IMR-90 (cell line): ENCODE results near the gene STEAP4. TPM values are rescaled to one million over a fixed set of nuclear protein-coding genes. Genes with fewer than 3 reads are reported as not detected.

Experiments
- ATAC-seq: fragments of 200-7000 bp; cut with Tn5 transposase; 2 replicates; pipeline ENCODE4 v1.9.1; 2020; ENCODE audit warnings: low read depth, mild to moderate bottlenecking, moderate library complexity
- BruUV-seq: library from RNA; stranded (reverse); fragments of 400-500 nt; replicated peaks from 2 replicates; lab custom pipeline; 2021; lab: Mats Ljungman, UMichigan
- CTCF ChIA-PET: fragments of 300-600 bp; formaldehyde crosslinking; extraction: SDS; loops from one replicate; lab custom pipeline; 2021; ENCODE audit warnings: antibody characterized with exemption; lab: Yijun Ruan, JAX
- POLR2A ChIA-PET: fragments of 300-600 bp; sonication (Branson Sonifier 250); formaldehyde crosslinking; loops from one replicate; lab custom pipeline; 2022; ENCODE audit warnings: antibody characterized with exemption; ENCODE audit not compliant: unreplicated experiment; lab: Charles Lee
- DNase-seq: peaks from one replicate; pipeline ENCODE4 v3.0.0; 2013
- H2AFZ ChIP-seq: replicated peaks from 2 replicates; pipeline ENCODE3; 2013; ENCODE audit warnings: low read length, mild to moderate bottlenecking; ENCODE audit not compliant: poor library complexity
- H2AK5ac ChIP-seq: 2 replicates; pipeline ENCODE4 v1.6.1; 2013; ENCODE audit warnings: low read depth, low read length, inconsistent platforms
- H2AK9ac ChIP-seq: replicated peaks from 2 replicates; pipeline ENCODE3; 2013; ENCODE audit warnings: mild to moderate bottlenecking, low read depth, low read length, moderate library complexity; ENCODE audit not compliant: poor library complexity
- H2BK120ac ChIP-seq: 2 replicates; pipeline ENCODE4 v1.6.1; 2013; ENCODE audit warnings: low read depth, low read length, inconsistent platforms
- H2BK15ac ChIP-seq: 3 replicates; pipeline ENCODE4 v1.6.1; 2013; ENCODE audit warnings: low read depth, low read length, inconsistent platforms
- H2BK20ac ChIP-seq: 2 replicates; pipeline ENCODE4 v1.6.1; 2013; ENCODE audit warnings: low read depth, mild to moderate bottlenecking, inconsistent platforms, low read length, moderate library complexity
- H2BK5ac ChIP-seq: 2 replicates; pipeline ENCODE4 v1.6.1; 2013; ENCODE audit warnings: mild to moderate bottlenecking, low read depth, low read length, inconsistent platforms; ENCODE audit not compliant: poor library complexity, severe bottlenecking
- H3K14ac ChIP-seq: replicated peaks from 2 replicates; pipeline ENCODE4 v1.6.1; 2013; ENCODE audit warnings: low read depth, low read length, inconsistent platforms
- H3K18ac ChIP-seq: 2 replicates; pipeline ENCODE4 v1.6.1; 2013; ENCODE audit warnings: low read depth, low read length, control low read depth
- H3K23ac ChIP-seq: 2 replicates; pipeline ENCODE4 v1.6.1; 2013; ENCODE audit warnings: low read depth, low read length, inconsistent platforms
- H3K27ac ChIP-seq: 2 replicates; pipeline ENCODE4 v1.5.1; 2013; ENCODE audit warnings: mild to moderate bottlenecking, control low read depth, low read length; ENCODE audit not compliant: insufficient read depth
- H3K27me3 ChIP-seq: 2 replicates; pipeline ENCODE4 v1.6.1; 2013; ENCODE audit warnings: low read length; ENCODE audit not compliant: control insufficient read depth, insufficient read depth
- H3K36me3 ChIP-seq: 2 replicates; pipeline ENCODE4 v1.6.1; 2013; ENCODE audit warnings: low read length, mixed read lengths; ENCODE audit not compliant: control insufficient read depth, insufficient read depth
- H3K4ac ChIP-seq: 2 replicates; pipeline ENCODE4 v1.6.1; 2013; ENCODE audit warnings: low read depth, low read length, inconsistent platforms
- H3K4me1 ChIP-seq: 2 replicates; pipeline ENCODE4 v1.6.1; 2013; ENCODE audit warnings: low read length, mixed read lengths; ENCODE audit not compliant: control insufficient read depth, insufficient read depth
- H3K4me2 ChIP-seq: 2 replicates; pipeline ENCODE4 v1.6.1; 2013; ENCODE audit warnings: low read depth, mild to moderate bottlenecking, control low read depth, low read length, moderate library complexity
- H3K4me3 ChIP-seq: 2 replicates; pipeline ENCODE4 v1.5.1; 2013; ENCODE audit warnings: low read depth, mild to moderate bottlenecking, control low read depth, low read length, moderate library complexity; ENCODE audit not compliant: insufficient read depth
- H3K56ac ChIP-seq: 2 replicates; pipeline ENCODE4 v1.6.1; 2013; ENCODE audit warnings: low read length, inconsistent platforms; ENCODE audit not compliant: insufficient read depth; ENCODE audit errors: extremely low read depth
- H3K79me1 ChIP-seq, 2 experiments: 2 replicates each; pipeline ENCODE4 v1.6.1; 2013; ENCODE audit warnings: low read length in 2 of 2, inconsistent platforms in 1 of 2, low read depth in 1 of 2
- H3K9ac ChIP-seq: 2 replicates; pipeline ENCODE4 v1.6.1; 2013; ENCODE audit warnings: low read depth, low read length, control low read depth
- H3K9me1 ChIP-seq: 2 replicates; pipeline ENCODE4 v1.6.1; 2013; ENCODE audit warnings: low read length, inconsistent platforms; ENCODE audit not compliant: insufficient read depth
- H3K9me3 ChIP-seq: 2 replicates; pipeline ENCODE4 v1.6.1; 2013; ENCODE audit warnings: low read length; ENCODE audit not compliant: control insufficient read depth, insufficient read depth
- H4K20me1 ChIP-seq: 2 replicates; pipeline ENCODE4 v1.6.1; 2013; ENCODE audit warnings: low read length, inconsistent platforms; ENCODE audit not compliant: insufficient read depth
- H4K5ac ChIP-seq: 2 replicates; pipeline ENCODE4 v1.6.1; 2013; ENCODE audit warnings: mild to moderate bottlenecking, low read depth, low read length, control low read depth
- H4K8ac ChIP-seq, 2 experiments: 2 replicates each; pipeline ENCODE4 v1.6.1; 2013; ENCODE audit warnings: low read depth in 2 of 2, low read length in 2 of 2, control low read depth in 1 of 2, inconsistent platforms in 1 of 2
- H4K91ac ChIP-seq: 2 replicates; pipeline ENCODE4 v1.6.1; 2013; ENCODE audit warnings: low read depth, low read length, inconsistent platforms; ENCODE audit not compliant: insufficient read depth
- MAFK ChIP-seq: IDR thresholded peaks from 2 replicates; pipeline ENCODE4 v1.6.1; 2012; ENCODE audit warnings: low read depth, low read length, improper control_type of control experiment
- MAZ ChIP-seq: IDR thresholded peaks from 2 replicates; pipeline ENCODE4 v1.6.1; 2012; ENCODE audit warnings: low read depth, mild to moderate bottlenecking, low read length, improper control_type of control experiment, moderate library complexity, borderline replicate concordance
- WGBS, 2 experiments: methylation state at CpG; one replicate each; pipeline versions ENCODE4 v1.1.5 to v1.1.7; 2013; ENCODE audit warnings: missing lambda C conversion rate in 2 of 2; ENCODE audit not compliant: insufficient read length in 1 of 2; ENCODE audit errors: extremely low coverage in 2 of 2; 5-methylcytosine and 5-hydroxymethylcytosine counted together
- dilution Hi-C: fragments of 300-500 bp; cut with HindIII; formaldehyde crosslinking; loops from one replicate; pipeline ENCODE4 v1.14.3; 2018; ENCODE audit warnings: low sequenced_read_pairs; ENCODE audit not compliant: unreplicated experiment
- in situ Hi-C: fragments of 300-500 bp; cut with MboI; formaldehyde crosslinking; loops from 3 replicates; pipeline ENCODE4 v1.14.3; 2019; ENCODE audit warnings: low sequenced_read_pairs, inconsistent platforms, mixed read lengths
- intact Hi-C: fragments of 100-400 bp; cut with micrococcal nuclease; formaldehyde crosslinking; loops from 2 replicates; pipeline ENCODE4 v1.10.0; 2022
- polyA plus RNA-seq, 3 experiments: library from polyadenylated mRNA; depleted of rRNA; stranded (reverse); fragments of >200 nt; gene quantifications; 2 replicates each; pipeline ENCODE4 v1.2.3, GENCODE V29; 2012; ENCODE audit warnings: low replicate concordance in 1 of 3
- total RNA-seq: library from RNA; depleted of rRNA; stranded (reverse); fragments of >200 nt; gene quantifications from 2 replicates; pipeline ENCODE4 v1.2.3, GENCODE V29; 2012

Gene STEAP4
- total and polyA plus RNA-seq, 2 of the 4 experiments (the other 2 are of a cell fraction), result not detected

DNA sequence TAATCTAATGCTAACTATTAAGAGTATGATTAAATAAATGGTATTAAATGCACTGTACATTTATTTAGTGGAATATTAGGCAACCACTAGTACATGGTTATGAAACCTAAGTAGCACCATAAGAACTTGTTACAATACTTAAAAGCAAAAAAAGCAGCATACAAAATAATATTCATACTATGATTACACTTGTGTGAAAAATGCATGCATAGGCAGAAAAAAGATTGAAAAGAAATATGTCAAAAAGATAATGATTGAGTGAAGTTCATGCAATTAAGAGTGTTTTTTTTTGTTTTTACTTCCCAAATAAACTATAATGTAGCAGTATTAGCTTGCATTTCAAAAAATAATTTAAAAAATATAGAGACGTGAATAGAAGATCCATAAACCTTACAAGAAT, 66.8 kb downstream of the STEAP4 start:
- H2BK5ac ChIP-seq, result no peak overlapping the region
- in situ Hi-C loops, result no loop called here

More for the DNA sequence above, 66.8 kb downstream of the STEAP4 start:
- no peak overlapping the region for H3K23ac ChIP-seq
- H4K8ac ChIP-seq, result no peak overlapping the region
- no TSS peak for BruUV-seq
- no peak overlapping the region for H4K5ac ChIP-seq
- no peaks in the 10 kb centered on the region for H3K27me3 ChIP-seq
- no peak overlapping the region for H2BK15ac ChIP-seq
- no peaks in the 10 kb centered on the region for H3K9me3 ChIP-seq
- peak; percentile 43; the same call in 1 of the 2 replicates for TF ChIP-seq MAFK
- TF ChIP-seq MAZ, result no peak
- H3K18ac ChIP-seq, result no peak overlapping the region
- H3K4me3 ChIP-seq, result no peak overlapping the region
- H4K91ac ChIP-seq, result no peak overlapping the region
- H3K27ac ChIP-seq, result no peak overlapping the region
- intact Hi-C loops (no loop called here), dilution Hi-C loops (no loop called here)
- no peak overlapping the region for H3K4ac ChIP-seq
- DNase-seq, result no peak
- H3K79me1 ChIP-seq, result no peaks in the 10 kb centered on the region
- no peak overlapping the region for H2BK120ac ChIP-seq
- H3K4me2 ChIP-seq, result no peak overlapping the region
- CTCF ChIA-PET, result no interaction called here
- no peak overlapping the region for H3K14ac ChIP-seq
- H3K9ac ChIP-seq, result no peak overlapping the region
- no CpG with 5 or more reads among the region's 1 CpG for WGBS, 2 experiments
- H2AFZ ChIP-seq, result no peak overlapping the region
- no peak overlapping the region for H2AK5ac ChIP-seq
- no peaks in the 10 kb centered on the region for H3K4me1 ChIP-seq
- POLR2A ChIA-PET, result no interaction called here
- H3K9me1 ChIP-seq, result no peaks in the 10 kb centered on the region
- H4K20me1 ChIP-seq, result no peaks in the 10 kb centered on the region
- H3K56ac ChIP-seq, result no peak overlapping the region
- no peaks in the 10 kb centered on the region for H3K36me3 ChIP-seq
- H2AK9ac ChIP-seq, result no peak overlapping the region
- no peak overlapping the region for H2BK20ac ChIP-seq
- ATAC-seq, result no peak
